KOPT-K1 (cell line): Measurements from ENCODE around the gene SLC16A11.

Source experiments
- H3K27ac ChIP-seq: fragments of 200-600 bp; sonication (generic); 2 replicates; pipeline ENCODE4 v1.5.1; 2016; ENCODE audit warnings: antibody characterized with exemption, mild to moderate bottlenecking, low read depth, low read length; ENCODE audit not compliant: poor library complexity, severe bottlenecking
- H3K36me3 ChIP-seq: fragments of 200-600 bp; sonication (generic); 2 replicates; pipeline ENCODE4 v1.5.1; 2017; ENCODE audit warnings: antibody characterized with exemption, mild to moderate bottlenecking, low read length, moderate library complexity; ENCODE audit not compliant: insufficient read depth
- H3K9me3 ChIP-seq: fragments of 200-600 bp; sonication (generic); 2 replicates; pipeline ENCODE4 v1.5.1; 2017; ENCODE audit warnings: antibody characterized with exemption, low read length, mild to moderate bottlenecking; ENCODE audit not compliant: insufficient read depth, poor library complexity, severe bottlenecking

SLC16A11 gene

DNA sequence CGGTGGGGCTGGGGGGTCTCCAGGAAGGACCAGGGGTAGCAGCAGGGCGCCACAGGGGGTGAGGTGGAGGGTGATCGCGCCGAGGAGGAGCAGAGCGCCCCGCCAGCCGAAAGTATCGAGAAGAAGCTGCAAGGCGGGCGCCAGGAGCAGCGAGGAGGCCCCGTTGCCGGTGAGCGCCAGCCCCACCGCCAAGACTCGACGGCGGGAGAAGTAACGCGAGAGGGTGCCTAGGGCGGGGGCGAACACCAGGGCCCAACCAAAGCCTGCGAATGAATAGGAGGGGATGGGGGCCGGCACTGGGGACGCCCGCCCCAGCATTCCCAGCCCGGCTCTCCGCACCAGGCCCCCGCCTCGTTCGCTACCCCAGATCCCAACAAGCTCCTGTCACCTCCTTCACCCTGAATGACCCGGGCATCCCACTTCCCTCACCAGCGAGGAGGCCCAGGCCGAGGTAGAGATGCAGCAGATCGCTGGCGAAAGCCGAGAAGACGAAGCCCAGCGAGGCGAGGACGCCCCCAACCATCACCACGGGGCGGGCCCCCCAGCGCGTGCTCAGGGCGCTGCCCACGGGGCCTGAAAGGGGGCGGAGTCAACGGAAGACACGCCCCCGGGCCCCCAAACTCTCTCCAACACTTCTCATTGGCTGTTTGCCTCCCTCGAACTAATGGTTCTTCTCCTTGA lies 1.3 kb downstream of the SLC16A11 start:
- H3K9me3 ChIP-seq, result no peaks in the 10 kb centered on the region
- no peaks in the 10 kb centered on the region for H3K36me3 ChIP-seq
- no peak overlapping the region for H3K27ac ChIP-seq

DNA sequence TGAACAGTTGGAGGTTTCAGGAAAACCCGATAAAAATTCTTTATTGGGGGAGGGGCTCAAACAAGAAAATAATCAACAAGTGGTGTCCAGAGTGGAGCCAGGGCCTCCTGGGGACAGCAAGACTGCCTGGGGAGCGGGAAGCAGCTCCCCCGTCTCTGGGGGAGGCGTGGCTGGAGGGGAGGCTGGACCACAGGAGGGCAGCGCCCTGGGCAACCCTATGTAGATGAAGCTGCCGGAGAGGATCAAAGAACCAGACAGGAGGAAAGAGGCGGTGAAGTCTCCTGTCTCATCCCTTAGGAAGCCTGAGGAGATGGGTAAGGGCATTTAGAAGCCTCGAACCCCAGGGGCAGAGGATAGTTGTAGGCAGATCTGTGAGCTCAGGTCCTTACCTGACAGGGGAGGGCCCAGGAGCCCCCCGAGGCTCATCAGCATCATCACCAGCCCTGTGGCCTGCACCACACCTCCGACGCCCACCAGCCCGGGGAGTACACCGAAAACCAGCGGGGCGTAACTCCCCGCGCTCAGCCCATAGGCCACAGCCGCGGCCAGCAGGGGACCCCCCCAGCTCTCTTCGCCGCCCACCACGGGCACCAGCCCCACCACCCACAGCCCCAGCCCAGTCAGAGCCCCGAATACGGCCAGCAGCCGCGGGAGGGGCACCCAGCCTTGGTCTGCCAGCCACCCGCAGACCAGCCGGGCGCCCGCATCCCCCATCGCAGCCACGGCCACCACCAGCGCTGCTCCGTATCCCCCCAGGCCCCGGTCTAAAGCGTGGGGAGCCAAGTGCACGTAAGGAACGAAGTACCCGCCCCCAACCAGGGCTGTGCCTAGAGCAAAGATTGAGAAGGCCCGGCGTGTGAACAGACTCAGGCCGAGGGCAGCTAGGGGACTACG lies 2.0 kb downstream of the SLC16A11 start:
- no peak overlapping the region for H3K27ac ChIP-seq
- no peaks in the 10 kb centered on the region for H3K9me3 ChIP-seq

DNA sequence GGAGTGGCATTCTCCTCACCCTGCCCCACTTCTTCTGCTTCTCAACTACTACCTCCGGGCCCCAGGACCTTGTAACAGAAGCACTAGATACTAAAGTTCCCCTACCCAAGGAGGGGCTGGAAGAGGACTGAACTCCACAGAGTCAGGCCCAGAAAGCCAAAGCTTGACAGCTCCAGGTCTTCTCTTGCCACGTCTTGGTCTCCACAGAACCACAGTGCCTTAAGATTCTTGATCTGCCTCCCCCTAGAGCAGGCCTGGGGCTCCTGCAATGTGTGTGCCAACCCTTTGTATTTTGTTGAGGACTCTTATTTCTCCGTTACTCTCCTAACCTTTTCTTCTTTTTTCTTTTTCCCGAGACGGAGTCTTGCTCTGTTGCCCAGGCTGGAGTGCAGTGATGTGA lies 4.1 kb downstream of the SLC16A11 start:
- Histone ChIP-seq H3K9me3 (no peaks in the 10 kb centered on the region), H3K36me3 (no peaks in the 10 kb centered on the region), H3K27ac (no peak overlapping the region)

More for the DNA sequence above, 2.0 kb downstream of the SLC16A11 start:
- no peaks in the 10 kb centered on the region for H3K36me3 ChIP-seq

DNA sequence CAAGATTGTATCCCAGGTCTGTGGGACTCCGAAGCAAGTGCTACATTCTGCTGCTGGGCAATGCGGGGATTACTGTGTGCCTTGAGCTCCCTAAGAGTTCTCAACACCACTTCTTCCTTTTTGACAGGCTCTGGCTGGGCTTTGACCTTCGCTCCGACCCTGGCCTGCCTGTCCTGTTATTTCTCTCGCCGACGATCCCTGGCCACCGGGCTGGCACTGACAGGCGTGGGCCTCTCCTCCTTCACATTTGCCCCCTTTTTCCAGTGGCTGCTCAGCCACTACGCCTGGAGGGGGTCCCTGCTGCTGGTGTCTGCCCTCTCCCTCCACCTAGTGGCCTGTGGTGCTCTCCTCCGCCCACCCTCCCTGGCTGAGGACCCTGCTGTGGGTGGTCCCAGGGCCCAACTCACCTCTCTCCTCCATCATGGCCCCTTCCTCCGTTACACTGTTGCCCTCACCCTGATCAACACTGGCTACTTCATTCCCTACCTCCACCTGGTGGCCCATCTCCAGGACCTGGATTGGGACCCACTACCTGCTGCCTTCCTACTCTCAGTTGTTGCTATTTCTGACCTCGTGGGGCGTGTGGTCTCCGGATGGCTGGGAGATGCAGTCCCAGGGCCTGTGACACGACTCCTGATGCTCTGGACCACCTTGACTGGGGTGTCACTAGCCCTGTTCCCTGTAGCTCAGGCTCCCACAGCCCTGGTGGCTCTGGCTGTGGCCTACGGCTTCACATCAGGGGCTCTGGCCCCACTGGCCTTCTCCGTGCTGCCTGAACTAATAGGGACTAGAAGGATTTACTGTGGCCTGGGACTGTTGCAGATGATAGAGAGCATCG lies 5.6 kb downstream of the SLC16A11 start:
- Histone ChIP-seq H3K36me3 (no peaks in the 10 kb centered on the region), H3K27ac (no peak overlapping the region), H3K9me3 (no peaks in the 10 kb centered on the region)

DNA sequence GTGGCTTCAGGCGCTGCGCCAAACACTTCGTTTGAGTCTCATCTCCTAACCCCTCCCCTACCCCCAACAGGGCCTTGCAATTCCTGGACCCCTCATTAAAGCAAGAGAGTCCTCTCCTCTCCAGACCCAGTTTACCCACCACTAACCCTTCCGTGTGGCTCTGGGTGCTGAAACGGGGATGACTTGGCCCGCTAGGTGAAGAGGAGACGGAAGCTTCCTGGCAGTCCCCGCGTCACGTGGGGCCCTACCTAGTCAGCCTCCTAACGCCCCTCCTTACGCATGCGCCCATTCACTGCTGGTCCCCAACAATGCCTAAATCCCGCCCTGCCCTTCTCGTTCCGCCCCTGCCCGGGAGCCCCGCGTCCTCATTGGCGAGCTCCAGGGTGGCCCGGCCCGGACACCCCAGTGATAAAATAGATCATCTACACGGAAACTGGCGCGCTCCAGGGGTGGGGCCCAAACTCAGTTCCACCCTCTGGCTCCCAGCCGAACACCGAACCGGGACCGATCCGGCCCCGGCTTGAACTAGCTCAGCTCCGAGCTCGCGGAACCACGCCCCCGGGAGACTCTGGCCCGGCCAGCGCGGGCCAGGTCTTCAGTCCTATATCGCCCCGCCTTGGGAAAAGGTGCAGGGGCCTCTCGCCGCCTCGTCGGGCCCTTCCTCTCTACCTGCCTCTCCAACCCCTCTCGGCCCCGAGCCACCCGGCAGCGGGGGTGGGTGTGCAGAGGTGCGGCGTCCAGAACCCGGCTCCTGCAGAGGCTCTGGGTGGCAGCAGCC lies 8.1 kb downstream of the SLC16A11 start, which contains the start of gene SLC16A13:
Gene SLC16A13, plus strand, starts transcription at position 425 of the 778 bp plus-strand sequence. CDS start 368 bp downstream, outside the sequence.
- Histone ChIP-seq H3K36me3 (no peaks in the 10 kb centered on the region), H3K9me3 (no peaks in the 10 kb centered on the region), H3K27ac (peak within 1 kb of the TSS; percentile 90)

DNA sequence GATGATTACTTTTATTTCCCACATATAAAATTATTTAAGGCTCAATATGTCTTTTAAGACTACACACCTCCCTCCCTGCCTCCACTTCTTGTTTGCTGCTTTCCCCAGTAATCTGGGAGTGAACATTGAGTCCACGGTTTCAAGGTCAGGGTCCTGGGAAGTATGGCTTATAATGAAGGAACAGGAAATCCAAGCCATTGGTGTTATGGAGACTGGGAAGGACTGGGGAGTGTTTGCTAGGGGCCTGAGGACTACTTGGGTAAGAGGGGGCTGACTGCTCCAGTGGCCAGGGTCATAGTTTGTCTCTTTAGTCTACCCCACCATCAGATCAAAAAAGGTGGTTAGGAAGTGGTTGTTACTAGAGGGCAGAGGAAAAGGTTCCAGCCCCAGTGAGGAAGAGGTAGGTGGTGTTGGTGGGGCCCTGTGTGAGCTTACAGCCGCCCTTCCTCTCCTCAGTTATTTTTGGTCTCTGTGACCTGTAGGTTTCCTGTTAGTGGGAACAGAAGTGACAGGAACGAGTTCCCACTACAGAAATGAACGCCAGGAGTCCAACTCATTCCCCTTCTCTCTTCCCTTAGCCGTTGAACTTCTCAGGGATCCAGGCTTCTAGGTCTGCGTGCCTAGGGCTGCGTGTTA lies 8.8 kb downstream of the SLC16A11 start:
- Histone ChIP-seq H3K9me3 (no peaks in the 10 kb centered on the region), H3K27ac (peak overlapping the region; percentile 90)

DNA sequence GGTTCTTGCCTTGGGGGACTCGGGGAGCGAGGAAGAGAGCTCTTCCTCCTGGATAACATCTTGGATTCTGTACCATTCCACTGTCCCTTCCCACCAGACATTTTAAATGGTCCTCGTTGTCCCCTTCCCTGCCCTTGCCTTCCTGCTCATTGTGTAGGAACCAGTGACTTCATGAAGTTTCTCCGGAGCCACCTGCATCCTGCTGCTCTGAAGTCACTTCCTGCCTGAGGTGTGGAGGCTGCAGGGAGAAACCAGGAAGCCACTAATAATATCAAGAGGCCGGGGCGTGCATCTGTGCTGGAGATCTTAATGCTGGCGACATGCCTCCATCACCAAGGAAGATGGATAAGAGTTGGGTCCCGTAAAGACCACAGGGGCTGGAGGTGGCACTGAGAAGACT lies 14.2 kb downstream of the SLC16A11 start:
- peak overlapping the region; percentile 77 for H3K27ac ChIP-seq
- no peaks in the 10 kb centered on the region for H3K9me3 ChIP-seq
- H3K36me3 ChIP-seq, result no peaks in the 10 kb centered on the region

More for the DNA sequence above, 8.8 kb downstream of the SLC16A11 start:
- no peaks in the 10 kb centered on the region for H3K36me3 ChIP-seq

DNA sequence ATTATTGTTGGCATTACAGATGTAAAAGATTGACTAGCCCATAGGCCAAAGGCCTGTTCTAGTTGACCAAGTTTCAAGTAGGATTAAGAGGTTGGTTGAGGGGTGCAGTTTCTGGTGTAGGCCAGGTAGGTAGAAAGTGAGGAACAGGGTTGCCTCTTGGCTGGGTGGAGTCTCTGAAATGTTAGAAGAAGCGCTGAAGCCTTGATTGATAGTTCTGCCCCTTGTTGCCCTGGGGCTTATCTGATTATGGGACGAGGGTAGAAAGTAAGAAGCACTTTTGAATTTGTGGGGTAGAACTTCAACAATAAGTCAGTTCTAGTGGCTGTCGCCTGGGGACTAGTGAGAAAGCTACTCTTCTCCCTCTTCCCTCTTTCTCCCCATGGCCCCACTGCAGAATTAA lies 14.8 kb downstream of the SLC16A11 start:
- H3K9me3 ChIP-seq, result no peaks in the 10 kb centered on the region

DNA sequence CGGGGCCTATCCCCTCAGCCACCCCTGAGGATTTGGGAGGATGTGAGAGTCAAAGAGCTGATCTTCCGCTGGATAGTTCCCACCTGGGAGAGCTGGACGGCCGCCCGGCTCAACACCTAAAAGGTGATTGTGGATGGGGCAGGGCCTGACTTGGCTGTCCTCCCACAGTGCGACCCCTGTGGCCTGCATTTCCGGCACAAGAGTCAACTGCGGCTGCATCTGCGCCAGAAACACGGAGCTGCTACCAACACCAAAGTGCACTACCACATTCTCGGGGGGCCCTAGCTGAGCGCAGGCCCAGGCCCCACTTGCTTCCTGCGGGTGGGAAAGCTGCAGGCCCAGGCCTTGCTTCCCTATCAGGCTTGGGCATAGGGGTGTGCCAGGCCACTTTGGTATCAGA lies 16.6 kb downstream of the SLC16A11 start:
- no peaks in the 10 kb centered on the region for H3K9me3 ChIP-seq
- no peak overlapping the region for H3K27ac ChIP-seq
- H3K36me3 ChIP-seq, result no peaks in the 10 kb centered on the region

More for the DNA sequence above, 14.8 kb downstream of the SLC16A11 start:
- H3K36me3 ChIP-seq, result no peaks in the 10 kb centered on the region
- peak overlapping the region; percentile 77 for H3K27ac ChIP-seq

DNA sequence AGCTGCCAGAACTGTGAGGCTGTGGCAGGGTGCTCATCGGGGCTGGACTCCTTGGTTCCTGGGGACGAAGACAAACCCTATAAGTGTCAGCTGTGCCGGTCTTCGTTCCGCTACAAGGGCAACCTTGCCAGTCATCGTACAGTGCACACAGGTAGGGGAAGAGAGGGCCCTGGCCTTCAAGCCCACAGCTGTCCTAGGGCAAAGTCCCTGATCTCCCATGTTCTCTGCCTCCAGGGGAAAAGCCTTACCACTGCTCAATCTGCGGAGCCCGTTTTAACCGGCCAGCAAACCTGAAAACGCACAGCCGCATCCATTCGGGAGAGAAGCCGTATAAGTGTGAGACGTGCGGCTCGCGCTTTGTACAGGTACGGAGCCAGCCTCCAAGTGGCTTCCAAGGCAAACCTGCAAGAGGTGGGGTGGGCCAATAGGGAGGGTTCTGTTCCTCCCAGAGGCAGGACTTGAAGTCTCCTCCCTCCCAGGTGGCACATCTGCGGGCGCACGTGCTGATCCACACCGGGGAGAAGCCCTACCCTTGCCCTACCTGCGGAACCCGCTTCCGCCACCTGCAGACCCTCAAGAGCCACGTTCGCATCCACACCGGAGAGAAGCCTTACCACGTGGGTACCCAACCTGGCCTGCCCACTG lies 17.3 kb downstream of the SLC16A11 start:
- H3K27ac ChIP-seq, result no peak overlapping the region
- H3K9me3 ChIP-seq, result no peaks in the 10 kb centered on the region
- H3K36me3 ChIP-seq, result no peaks in the 10 kb centered on the region

DNA sequence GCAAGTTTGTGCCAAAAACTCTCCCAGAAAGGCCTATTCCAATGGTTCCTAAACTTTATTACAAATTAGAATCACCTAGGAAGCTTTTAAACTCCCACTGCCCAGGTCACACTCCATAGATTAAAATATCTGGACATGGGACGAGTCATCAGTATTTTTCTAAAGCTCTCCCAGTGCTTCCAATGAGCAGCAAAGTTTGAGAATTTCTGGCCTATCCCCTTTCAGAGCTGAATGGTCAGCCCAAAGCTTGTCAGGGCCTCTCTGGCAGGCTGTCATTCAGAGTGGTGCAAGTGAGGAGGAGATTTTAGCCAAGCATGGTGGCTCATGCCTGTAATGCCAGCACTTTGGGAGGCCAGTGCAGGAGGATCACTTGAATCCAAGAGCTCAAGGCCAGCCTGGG lies 18.6 kb downstream of the SLC16A11 start:
- H3K27ac ChIP-seq, result no peak overlapping the region
- no peaks in the 10 kb centered on the region for H3K36me3 ChIP-seq
- no peaks in the 10 kb centered on the region for H3K9me3 ChIP-seq

DNA sequence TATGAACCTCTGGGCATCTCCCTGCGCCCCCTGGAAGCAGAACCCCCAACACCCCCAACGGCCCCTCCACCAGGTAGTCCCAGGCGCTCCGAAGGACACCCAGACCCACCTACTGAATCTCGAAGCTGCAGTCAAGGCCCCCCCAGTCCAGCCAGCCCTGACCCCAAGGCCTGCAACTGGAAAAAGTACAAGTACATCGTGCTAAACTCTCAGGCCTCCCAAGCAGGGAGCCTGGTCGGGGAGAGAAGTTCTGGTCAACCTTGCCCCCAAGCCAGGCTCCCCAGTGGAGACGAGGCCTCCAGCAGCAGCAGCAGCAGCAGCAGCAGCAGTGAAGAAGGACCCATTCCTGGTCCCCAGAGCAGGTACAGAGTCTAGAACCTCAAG lies 19.5 kb downstream of the SLC16A11 start:
- H3K9me3 ChIP-seq, result no peaks in the 10 kb centered on the region
- no peaks in the 10 kb centered on the region for H3K36me3 ChIP-seq
- no peak overlapping the region for H3K27ac ChIP-seq

DNA sequence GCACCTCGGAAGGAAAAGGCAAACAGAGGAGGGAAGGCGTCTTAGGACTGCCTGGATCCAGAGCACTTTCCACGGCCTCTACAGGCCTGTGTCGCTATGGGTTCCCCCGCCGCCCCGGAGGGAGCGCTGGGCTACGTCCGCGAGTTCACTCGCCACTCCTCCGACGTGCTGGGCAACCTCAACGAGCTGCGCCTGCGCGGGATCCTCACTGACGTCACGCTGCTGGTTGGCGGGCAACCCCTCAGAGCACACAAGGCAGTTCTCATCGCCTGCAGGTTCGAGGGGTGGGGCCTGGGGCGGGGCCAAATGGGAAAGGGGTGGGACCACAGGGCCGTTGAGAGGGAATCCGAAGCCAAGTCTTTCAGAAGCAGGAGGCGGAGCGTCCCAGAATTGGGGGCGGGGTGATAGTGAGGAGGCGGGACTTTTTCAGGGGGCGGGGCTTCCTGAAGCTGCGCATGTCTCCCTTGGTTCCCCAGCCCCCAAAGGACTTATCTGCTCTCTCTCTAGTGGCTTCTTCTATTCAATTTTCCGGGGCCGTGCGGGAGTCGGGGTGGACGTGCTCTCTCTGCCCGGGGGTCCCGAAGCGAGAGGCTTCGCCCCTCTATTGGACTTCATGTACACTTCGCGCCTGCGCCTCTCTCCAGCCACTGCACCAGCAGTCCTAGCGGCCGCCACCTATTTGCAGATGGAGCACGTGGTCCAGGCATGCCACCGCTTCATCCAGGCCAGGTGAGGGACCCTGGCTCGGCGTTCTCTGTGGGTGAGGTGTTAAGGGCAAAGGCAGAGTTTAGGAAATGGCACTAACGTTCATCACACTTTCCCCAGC lies 20.1 kb downstream of the SLC16A11 start:
- peak overlapping the region; percentile 8 for H3K27ac ChIP-seq
- no peaks in the 10 kb centered on the region for H3K9me3 ChIP-seq
- no peaks in the 10 kb centered on the region for H3K36me3 ChIP-seq
